ENCODE data around the gene IGFL4.

Gene IGFL4

DNA sequence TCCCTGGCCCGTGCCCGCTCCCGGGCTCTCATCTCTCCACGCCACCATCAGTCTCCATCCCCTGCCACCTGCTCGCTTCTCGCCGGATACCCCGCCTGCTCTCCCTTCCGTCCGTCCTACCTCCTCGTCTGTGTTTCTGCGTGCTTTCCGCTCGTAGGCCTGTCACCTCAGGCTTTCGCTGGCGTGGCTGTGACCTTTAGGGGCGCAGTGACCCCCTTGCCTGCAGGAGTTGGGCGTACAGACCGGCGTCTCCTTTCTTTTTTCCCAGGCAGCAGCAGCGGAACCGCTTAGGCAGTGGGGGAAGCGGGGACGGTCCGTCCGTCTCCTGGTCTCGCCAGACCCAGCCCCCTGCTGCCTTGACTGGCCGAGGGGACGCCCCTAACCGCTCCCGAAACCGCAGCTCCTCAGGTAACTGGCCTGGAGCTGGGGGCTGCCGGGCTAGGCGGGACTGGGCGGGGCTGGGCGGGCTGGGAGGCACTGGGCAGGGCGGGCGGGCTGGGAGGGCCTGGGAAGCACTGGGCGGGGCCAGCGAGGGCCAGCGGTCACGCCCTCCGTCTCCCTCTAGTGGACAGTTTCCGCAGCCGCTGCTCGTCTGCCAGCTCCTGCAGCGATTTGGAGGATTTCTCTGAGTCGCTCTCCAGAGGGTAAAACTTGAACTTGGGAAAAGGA lies 24.2 kb downstream of the IGFL4 start:
- peak; percentile 66 for ATAC-seq (ENCODE audit: low read depth)
- no peak overlapping the region for H3K27ac ChIP-seq (ENCODE audit: poor library complexity, severe bottlenecking)
- peaks cover 5% of the 10 kb centered on the region for H3K27me3 ChIP-seq (ENCODE audit: insufficient read depth, poor library complexity, severe bottlenecking)
- no peak for DNase-seq (ENCODE audit: low spot score)
- peak overlapping the region; percentile 29 for H3K4me3 ChIP-seq (ENCODE audit: severe bottlenecking)
- H3K36me3 ChIP-seq (ENCODE audit: low read depth): no peaks in the 10 kb centered on the region
- TF ChIP-seq, protein P1, sequence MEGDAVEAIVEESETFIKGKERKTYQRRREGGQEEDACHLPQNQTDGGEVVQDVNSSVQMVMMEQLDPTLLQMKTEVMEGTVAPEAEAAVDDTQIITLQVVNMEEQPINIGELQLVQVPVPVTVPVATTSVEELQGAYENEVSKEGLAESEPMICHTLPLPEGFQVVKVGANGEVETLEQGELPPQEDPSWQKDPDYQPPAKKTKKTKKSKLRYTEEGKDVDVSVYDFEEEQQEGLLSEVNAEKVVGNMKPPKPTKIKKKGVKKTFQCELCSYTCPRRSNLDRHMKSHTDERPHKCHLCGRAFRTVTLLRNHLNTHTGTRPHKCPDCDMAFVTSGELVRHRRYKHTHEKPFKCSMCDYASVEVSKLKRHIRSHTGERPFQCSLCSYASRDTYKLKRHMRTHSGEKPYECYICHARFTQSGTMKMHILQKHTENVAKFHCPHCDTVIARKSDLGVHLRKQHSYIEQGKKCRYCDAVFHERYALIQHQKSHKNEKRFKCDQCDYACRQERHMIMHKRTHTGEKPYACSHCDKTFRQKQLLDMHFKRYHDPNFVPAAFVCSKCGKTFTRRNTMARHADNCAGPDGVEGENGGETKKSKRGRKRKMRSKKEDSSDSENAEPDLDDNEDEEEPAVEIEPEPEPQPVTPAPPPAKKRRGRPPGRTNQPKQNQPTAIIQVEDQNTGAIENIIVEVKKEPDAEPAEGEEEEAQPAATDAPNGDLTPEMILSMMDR (IDR thresholded peaks at IDR 0.05; ENCODE audit: poor library complexity, severe bottlenecking): peak; percentile 83
- H3K9me3 ChIP-seq (ENCODE audit: severe bottlenecking): no peaks in the 10 kb centered on the region
- peaks cover 4% of the 10 kb centered on the region for H3K4me1 ChIP-seq (ENCODE audit: insufficient read depth, poor library complexity, severe bottlenecking)

GRCh38 chr19:46015687-46016425 lies 24.9 kb downstream of the IGFL4 start:
- Histone ChIP-seq H3K4me1 (ENCODE audit: insufficient read depth, poor library complexity, severe bottlenecking) (no peaks in the 10 kb centered on the region), H3K27me3 (ENCODE audit: insufficient read depth, poor library complexity, severe bottlenecking) (peaks cover 5% of the 10 kb centered on the region), H3K9me3 (ENCODE audit: severe bottlenecking) (no peaks in the 10 kb centered on the region), H3K36me3 (ENCODE audit: low read depth) (no peaks in the 10 kb centered on the region), H3K27ac (ENCODE audit: poor library complexity, severe bottlenecking) (no peak overlapping the region), H3K4me3 (ENCODE audit: severe bottlenecking) (peak overlapping the region; percentile 29)
- no peak for DNase-seq (ENCODE audit: low spot score)
- ATAC-seq (ENCODE audit: low read depth): no peak
- TF ChIP-seq, protein P1 (IDR thresholded peaks at IDR 0.05; ENCODE audit: poor library complexity, severe bottlenecking): no peak

GRCh38 chr19:46014941-46015686 lies 25.7 kb downstream of the IGFL4 start:
- DNase-seq (ENCODE audit: low spot score): peak; percentile 87

GRCh38 chr19:46014534-46014933 lies 26.3 kb downstream of the IGFL4 start:
- 0 out of 2 replicates have a peak, but pooled peaks cover under 1% of the 10 kb centered on the region for H3K36me3 ChIP-seq (ENCODE audit: low read depth)
- no peaks in the 10 kb centered on the region for H3K9me3 ChIP-seq (ENCODE audit: severe bottlenecking)
- no peak for DNase-seq (ENCODE audit: low spot score)
- no peak overlapping the region for H3K27ac ChIP-seq (ENCODE audit: poor library complexity, severe bottlenecking)
- peaks cover 5% of the 10 kb centered on the region for H3K27me3 ChIP-seq (ENCODE audit: insufficient read depth, poor library complexity, severe bottlenecking)
- H3K4me1 ChIP-seq (ENCODE audit: insufficient read depth, poor library complexity, severe bottlenecking): no peaks in the 10 kb centered on the region
- peak overlapping the region; percentile 35 for H3K4me3 ChIP-seq (ENCODE audit: severe bottlenecking)
- ATAC-seq (ENCODE audit: low read depth): no peak
- TF ChIP-seq, protein P1 (IDR thresholded peaks at IDR 0.05; ENCODE audit: poor library complexity, severe bottlenecking): no peak

More at GRCh38 chr19:46014941-46015686, 25.7 kb downstream of the IGFL4 start:
- Histone ChIP-seq H3K36me3 (ENCODE audit: low read depth) (no peaks in the 10 kb centered on the region), H3K27me3 (ENCODE audit: insufficient read depth, poor library complexity, severe bottlenecking) (peaks cover 5% of the 10 kb centered on the region), H3K4me3 (ENCODE audit: severe bottlenecking) (peak overlapping the region; percentile 35), H3K27ac (ENCODE audit: poor library complexity, severe bottlenecking) (no peak overlapping the region), H3K4me1 (ENCODE audit: insufficient read depth, poor library complexity, severe bottlenecking) (no peaks in the 10 kb centered on the region), H3K9me3 (ENCODE audit: severe bottlenecking) (no peaks in the 10 kb centered on the region)
- TF ChIP-seq, protein P1 (IDR thresholded peaks at IDR 0.05; ENCODE audit: poor library complexity, severe bottlenecking): no peak
- peak; percentile 74 for ATAC-seq (ENCODE audit: low read depth)

All from RWPE2 (cell line).